ENCODE measurements around the gene RPS14.
"Not testable (repeated sequence)": the region's sequence is repeated elsewhere in the genome, so short reads cannot be mapped to it uniquely, and the experiment has no call there.

Gene RPS14

DNA sequence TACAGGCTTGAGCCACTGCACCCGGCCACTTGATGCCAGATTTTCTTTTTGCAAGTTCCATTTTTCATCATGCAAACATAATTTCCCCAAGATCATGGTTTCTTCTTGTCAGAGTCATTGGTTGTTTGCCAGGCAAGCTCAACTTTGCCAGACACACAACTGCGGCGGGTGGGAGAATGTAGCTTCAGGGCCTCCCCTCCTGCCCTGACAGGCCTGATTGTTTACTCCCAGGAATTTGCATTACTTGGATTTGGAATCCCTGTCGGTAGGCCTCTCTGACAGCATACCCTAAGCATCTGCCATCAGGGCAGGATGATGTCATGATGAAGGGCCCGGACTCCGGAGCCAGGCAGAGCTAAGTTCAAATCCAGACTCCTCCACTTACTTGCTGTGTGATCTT is 15.1 kb downstream of the RPS14 start:
- H3K27ac ChIP-seq = no peak overlapping the region
- TF ChIP-seq, protein P1, sequence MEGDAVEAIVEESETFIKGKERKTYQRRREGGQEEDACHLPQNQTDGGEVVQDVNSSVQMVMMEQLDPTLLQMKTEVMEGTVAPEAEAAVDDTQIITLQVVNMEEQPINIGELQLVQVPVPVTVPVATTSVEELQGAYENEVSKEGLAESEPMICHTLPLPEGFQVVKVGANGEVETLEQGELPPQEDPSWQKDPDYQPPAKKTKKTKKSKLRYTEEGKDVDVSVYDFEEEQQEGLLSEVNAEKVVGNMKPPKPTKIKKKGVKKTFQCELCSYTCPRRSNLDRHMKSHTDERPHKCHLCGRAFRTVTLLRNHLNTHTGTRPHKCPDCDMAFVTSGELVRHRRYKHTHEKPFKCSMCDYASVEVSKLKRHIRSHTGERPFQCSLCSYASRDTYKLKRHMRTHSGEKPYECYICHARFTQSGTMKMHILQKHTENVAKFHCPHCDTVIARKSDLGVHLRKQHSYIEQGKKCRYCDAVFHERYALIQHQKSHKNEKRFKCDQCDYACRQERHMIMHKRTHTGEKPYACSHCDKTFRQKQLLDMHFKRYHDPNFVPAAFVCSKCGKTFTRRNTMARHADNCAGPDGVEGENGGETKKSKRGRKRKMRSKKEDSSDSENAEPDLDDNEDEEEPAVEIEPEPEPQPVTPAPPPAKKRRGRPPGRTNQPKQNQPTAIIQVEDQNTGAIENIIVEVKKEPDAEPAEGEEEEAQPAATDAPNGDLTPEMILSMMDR (conservative IDR thresholded peaks at IDR 0.05) = no peak

DNA sequence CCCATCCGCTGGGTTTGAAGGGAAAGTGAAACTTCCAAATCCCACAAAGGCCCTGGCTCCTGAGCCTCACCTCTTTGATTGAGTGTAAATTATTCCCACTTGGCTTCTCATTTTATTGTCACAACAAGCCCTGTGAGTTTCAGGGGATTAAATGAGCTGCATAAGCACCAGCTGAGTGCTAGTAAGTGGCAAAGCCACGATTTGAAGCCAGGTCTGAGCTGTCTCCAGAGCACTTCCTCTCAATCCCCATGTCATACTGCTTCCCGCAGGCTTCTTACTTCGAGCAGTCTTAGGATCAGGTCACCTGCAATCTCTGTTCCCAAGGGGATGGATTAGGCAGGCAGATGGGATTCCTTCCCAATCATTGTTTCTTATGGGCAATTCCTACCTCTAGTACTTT is 18.0 kb downstream of the RPS14 start:
- no peak overlapping the region for H3K27ac ChIP-seq
- TF ChIP-seq, protein P1 (conservative IDR thresholded peaks at IDR 0.05) = no peak

DNA sequence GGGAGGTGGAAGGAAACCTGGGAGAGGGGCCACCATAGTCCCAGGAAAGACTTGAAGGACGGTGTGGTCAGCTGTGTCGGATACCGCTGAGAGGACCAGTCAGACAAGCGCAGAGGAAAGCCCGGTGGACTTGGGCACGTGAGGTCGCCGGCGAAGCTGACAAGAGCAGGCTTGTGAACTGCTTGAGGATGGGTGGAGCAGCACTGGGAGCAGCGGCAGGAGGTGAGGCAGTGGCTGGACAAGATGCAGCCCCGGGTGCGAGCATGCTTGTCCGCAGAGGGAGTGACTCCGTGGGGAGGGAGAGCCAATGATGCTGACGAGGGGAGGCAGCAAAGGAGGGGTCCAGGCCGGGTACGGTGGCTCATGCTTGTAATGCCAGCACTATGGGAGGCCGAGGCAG is 18.5 kb downstream of the RPS14 start:
- TF ChIP-seq, protein P1 (conservative IDR thresholded peaks at IDR 0.05) = no peak
- no peak overlapping the region for H3K27ac ChIP-seq

DNA sequence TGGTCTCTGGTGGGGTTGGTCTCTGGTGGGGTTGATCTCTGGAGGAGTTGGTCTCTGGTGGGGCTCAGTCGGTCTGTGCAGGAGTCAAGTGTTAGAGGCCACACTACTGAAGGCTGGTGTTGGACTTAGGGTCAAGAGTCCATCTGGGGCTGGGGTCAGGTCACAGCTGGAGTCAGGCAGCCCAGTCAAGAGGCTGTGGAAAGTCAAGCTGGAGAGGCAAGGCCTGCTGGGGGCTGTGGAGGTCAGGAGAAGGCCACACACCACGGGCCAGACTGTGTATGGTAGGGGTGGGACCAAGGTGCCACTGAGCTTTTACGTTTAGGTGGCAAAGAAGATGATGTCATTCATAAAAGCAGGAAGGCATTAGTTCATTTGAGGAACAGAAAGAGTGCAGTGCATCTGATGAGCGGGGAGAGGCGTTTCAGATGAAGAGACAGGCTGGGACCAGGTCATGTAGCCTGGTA is 20.1 kb downstream of the RPS14 start:
- TF ChIP-seq, protein P1 (conservative IDR thresholded peaks at IDR 0.05) = no peak
- no peak overlapping the region for H3K27ac ChIP-seq

DNA sequence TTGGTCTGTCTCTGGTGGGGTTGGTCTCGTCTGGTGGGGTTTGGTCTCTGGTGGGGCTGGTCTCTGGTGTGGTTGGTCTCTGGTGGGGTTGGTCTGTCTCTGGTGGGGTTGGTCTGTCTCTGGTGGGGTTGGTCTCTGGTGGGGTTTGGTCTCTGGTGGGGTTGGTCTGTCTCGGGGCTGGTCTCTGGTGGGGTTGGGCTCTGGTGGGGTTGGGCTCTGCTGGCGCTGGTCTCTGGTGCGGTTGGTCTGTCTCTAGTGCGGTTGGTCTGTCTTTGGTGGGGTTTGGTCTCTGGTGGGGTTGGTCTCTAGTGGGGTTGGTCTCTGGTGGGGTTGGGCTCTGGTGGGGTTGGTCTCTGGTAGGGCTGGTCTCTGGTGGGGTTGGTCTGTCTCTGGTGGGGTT is 20.6 kb downstream of the RPS14 start:
- no peak overlapping the region for H3K27ac ChIP-seq
- TF ChIP-seq, protein P1 (conservative IDR thresholded peaks at IDR 0.05) = no peak

DNA sequence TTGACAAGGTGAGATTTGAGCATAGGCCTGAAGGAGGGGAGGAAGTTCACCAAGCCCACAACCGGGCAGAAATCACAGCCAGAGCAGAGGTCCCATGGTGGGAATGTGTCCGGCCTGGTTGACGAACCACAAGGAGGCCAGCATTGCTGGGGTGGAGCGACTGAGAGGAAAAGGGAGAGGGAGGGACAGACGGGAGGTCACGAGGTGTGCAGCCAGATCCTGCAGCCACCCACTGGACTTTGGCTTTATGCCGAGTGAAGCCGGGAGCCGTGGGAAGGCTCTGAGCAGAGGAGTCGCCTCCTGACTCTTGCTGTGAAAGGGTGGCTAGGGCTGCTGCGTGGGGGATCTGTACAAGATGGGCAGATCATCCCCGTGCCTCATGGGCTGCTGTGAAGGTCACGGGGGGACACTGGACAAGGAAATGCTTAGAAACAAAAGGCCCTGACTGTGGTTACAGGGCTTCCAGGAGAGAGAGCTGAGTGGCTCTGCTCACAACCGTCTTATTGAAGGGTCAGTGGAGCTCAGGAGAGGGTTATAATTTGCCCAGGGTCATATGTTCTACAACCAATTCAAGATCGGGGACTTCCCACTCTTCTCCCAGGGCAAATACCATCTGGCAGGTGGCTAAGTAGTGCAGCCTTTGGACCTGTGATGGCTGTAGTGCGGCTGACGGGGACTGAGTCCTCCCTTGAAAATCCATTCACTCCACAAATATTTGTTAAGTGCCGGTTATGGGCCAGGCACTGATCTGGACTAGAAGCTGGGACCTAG is 21.2 kb downstream of the RPS14 start:
- H3K27ac ChIP-seq = no peak overlapping the region
- TF ChIP-seq, protein P1 (conservative IDR thresholded peaks at IDR 0.05) = no peak

DNA sequence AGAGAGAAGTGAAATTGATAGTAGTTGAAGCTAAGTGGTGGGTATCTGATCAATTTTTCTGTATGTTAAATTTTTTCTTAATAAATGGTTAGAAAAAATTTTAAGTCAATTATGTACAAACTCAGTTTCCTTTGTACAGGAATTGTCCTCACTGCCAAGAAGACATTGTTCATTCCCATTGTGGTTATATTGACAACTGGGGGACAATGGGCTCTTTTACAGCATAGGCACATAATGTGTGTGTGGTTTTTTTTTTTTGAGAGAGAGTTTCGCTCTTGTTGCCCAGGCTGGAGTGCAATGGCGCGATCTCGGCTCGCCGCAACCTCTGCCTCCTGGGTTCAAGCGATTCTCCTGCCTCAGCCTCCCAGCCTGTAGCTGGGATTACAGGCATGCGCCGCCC is 23.4 kb downstream of the RPS14 start:
- H3K27ac ChIP-seq = not testable (repeated sequence)

DNA sequence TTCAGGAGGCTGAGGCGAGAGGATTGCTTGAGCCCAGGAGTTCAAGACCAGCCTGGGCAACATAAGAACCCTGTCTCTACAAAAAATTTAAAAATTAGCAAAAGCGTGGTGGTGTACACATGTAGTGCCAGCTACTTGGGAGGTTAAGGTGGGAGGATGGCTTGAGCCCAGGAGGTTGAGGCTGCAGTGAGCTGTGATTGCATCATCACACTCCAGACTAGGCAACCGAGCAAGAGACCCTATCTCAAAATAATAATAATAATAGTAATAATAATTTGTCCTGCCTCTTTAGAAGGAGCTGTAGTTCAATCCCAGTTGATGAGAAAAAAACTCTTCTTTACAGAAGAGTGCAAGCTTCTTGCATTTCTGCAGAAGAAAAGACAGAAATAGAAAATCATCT is 26.8 kb downstream of the RPS14 start:
- no peak overlapping the region for H3K27ac ChIP-seq
- TF ChIP-seq, protein P1 (conservative IDR thresholded peaks at IDR 0.05) = no peak

Data from VCaP (cell line).